Urinary bladder (tissue), 4 donors: ENCODE data around the gene ENHO. TPM values are rescaled to one million over a fixed set of nuclear protein-coding genes. Genes with fewer than 3 reads are reported as not detected.
"Not testable (repeated sequence)": the region's sequence is repeated elsewhere in the genome, so short reads cannot be mapped to it uniquely, and the experiment has no call there.

ENCODE experiments used
- DNase-seq: peaks from one replicate; pipeline ENCODE4 v3.0.0-alpha.2; 2015; ENCODE audit errors: extremely low spot score
- H3K27ac ChIP-seq: one replicate; pipeline ENCODE4 v1.5.1; 2013; ENCODE audit warnings: low read depth, mild to moderate bottlenecking, moderate library complexity
- H3K36me3 ChIP-seq: one replicate; pipeline ENCODE4 v1.6.1; 2013; ENCODE audit warnings: mild to moderate bottlenecking, moderate library complexity; ENCODE audit not compliant: insufficient read depth
- H3K4me1 ChIP-seq: one replicate; pipeline ENCODE4 v1.6.1; 2013; ENCODE audit warnings: mild to moderate bottlenecking, moderate library complexity; ENCODE audit not compliant: insufficient read depth
- H3K4me3 ChIP-seq: one replicate; pipeline ENCODE4 v1.5.1; 2013; ENCODE audit warnings: low read depth, low read length
- WGBS: extraction: QIAGEN DNeasy Blood & Tissue Kit; methylation state at CpG from one replicate; pipeline ENCODE4 v1.1.7; 2013; 5-methylcytosine and 5-hydroxymethylcytosine counted together
- polyA plus RNA-seq: library from polyadenylated mRNA; stranded (reverse); fragments of 200-250 nt; gene quantifications from one replicate; pipeline ENCODE4 v1.2.3, GENCODE V29; 2013
- small RNA-seq: library from RNA; depleted of rRNA; stranded (forward); fragments of <200 nt; gene quantifications from one replicate; pipeline ENCODE3, GENCODE V24; 2014
- total RNA-seq: library from RNA; depleted of rRNA; stranded (reverse); fragments of >200 nt; gene quantifications from one replicate; pipeline ENCODE4 v1.2.3, GENCODE V29; 2014
- donor health status: healthy with polysubstance abuse.
- donor health status: healthy.

ENHO gene
- total and polyA plus RNA-seq, 2 donors = 0.26 to 1.8 TPM

DNA sequence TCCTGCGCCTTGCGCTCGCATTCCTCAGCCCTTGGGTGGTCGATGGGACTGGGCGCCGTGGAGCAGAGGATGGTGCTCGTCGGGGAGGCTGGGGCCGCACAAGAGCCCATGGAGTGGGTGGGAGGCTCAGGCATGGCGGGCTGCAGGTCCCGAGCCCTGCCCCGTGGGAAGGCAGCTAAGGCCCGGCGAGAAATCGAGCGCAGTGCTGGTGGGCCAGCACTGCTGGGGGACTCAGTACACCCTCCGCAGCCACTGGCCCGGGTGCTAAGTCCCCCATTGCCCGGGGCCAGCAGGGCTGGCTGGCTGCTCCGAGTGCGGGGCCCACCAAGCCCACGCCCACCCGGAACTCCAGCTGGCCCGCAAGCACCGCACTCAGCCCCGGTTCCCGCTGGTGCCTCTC is 40.0 kb downstream of the ENHO start:
- H3K4me1 ChIP-seq, H3K27ac ChIP-seq, H3K4me3 ChIP-seq, DNase-seq, H3K36me3 ChIP-seq: not testable (repeated sequence)
- 94% methylated on average over 25 of the region's 27 CpGs for WGBS

DNA sequence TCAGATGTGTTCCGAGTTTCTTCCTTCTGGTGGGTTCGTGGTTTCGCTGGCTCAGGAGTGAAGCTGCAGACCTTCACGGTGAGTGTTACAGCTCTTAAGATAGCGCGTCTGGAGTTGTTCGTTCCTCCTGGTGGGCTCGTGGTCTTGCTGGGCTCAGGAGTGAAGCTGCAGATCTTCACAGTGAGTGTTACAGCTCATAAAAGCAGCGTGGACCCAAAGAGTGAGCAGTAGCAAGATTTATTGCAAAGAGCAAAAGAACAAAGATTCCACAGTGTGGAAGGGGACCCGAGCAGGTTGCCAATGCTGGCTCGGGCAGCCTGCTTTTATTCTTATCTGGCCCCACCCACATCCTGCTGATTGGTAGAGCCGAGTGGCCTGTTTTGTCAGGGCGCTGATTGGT is 41.2 kb downstream of the ENHO start:
- H3K4me3 ChIP-seq, H3K27ac ChIP-seq, DNase-seq, H3K4me1 ChIP-seq, H3K36me3 ChIP-seq: not testable (repeated sequence)
- WGBS = 63% methylated on average over 13 of the region's 13 CpGs

DNA sequence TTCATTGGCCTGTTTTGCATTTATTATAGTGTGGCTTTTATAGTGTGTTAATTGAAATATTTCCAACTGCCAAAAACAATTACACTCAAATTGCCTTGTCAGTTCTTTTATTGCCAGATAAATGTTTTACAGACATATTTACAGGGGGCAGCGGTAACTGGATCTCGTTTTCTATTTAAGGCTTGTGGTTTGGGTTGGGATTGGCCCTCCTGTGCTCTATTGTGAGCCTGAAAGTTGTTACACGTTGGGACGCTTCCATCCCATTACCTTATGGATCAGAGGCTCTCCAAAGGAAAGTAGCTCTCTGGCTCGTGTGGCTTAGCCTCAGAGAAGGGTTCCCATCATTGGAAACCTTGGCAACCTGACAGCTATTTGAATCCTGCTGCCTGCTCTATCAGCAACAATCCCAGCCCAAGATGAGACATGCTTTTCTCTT is 43.3 kb downstream of the ENHO start:
- DNase-seq = no peak
- Histone ChIP-seq H3K4me1 (no peaks in the 10 kb centered on the region), H3K4me3 (no peak overlapping the region), H3K27ac (no peak overlapping the region), H3K36me3 (no peaks in the 10 kb centered on the region)
- WGBS = 19% methylated on average over 5 of the region's 5 CpGs

DNA sequence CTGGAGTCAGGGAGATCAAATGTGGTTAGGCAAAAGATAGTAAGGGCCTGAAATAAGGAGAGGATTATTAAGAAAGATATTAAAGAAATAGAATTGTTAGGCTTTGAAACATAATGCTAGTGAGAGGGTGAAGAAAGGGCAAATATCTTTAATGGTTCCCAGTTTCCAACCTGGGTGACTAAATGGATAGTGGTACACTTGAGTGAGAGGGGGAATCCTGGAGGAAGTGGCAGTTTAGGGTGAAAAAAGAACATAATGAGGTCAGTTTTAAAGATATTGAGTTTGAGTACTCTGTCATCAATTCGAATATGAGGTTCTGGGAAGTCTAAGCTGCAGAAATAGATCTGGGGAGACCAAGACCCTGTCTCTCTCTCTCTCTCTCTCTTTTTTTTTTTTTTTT is 45.2 kb downstream of the ENHO start:
- no peak for DNase-seq
- H3K4me3 ChIP-seq = no peak overlapping the region
- WGBS = 72% methylated on average over 1 of the region's 1 CpG
- no peaks in the 10 kb centered on the region for H3K4me1 ChIP-seq
- H3K27ac ChIP-seq = no peak overlapping the region
- H3K36me3 ChIP-seq = no peaks in the 10 kb centered on the region

DNA sequence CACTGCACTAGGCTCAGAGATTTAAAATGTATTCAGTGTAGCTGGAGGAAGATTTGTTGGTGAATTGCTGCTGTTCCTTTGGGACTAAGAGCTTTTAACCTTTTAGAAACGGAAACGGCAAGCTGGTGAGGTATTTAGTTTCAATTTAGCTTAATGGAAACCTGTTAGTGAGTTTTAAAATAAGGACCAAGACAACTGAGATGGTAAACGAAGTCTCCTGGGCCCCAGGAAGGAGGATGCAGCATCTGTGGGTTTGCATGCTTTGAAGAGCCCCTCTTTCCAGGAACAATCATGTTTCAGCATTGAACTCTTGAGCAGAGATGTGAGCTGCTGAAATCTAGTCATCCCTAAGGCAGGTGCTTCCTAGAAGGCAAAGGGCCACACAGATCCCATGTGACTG is 47.7 kb downstream of the ENHO start:
- Histone ChIP-seq H3K4me1 (no peaks in the 10 kb centered on the region), H3K36me3 (no peaks in the 10 kb centered on the region), H3K4me3 (no peak overlapping the region), H3K27ac (no peak overlapping the region)
- WGBS = 38% methylated on average over 3 of the region's 3 CpGs
- no peak for DNase-seq

Small RNA genes within 50 kb of the gene (small RNA-seq; reads per million reads assigned to genes)
- not detected for gene RN7SKP24

Other genes starting within 250 kb of the ENHO start
- 5.8 TPM for gene KIF24, start 193.7 kb downstream of the ENHO start, total RNA-seq
- gene KIF24, start 193.7 kb downstream of the ENHO start, polyA plus RNA-seq = 0.32 TPM
- gene NUDT2, start 193.4 kb downstream of the ENHO start, total RNA-seq = 22.1 TPM
- 36.2 TPM for gene NUDT2, start 193.4 kb downstream of the ENHO start, polyA plus RNA-seq
- 2.4 TPM for gene MYORG, start 146.1 kb downstream of the ENHO start, total RNA-seq
- gene MYORG, start 146.1 kb downstream of the ENHO start, polyA plus RNA-seq = 9.8 TPM
- gene FAM219A, start 64.4 kb downstream of the ENHO start, total RNA-seq = 6.0 TPM
- gene FAM219A, start 64.4 kb downstream of the ENHO start, polyA plus RNA-seq = 20.8 TPM
- gene DNAI1, start 64.2 kb downstream of the ENHO start, total RNA-seq = not detected
- gene DNAI1, start 64.2 kb downstream of the ENHO start, polyA plus RNA-seq = 0.11 TPM
- gene CNTFR, start 66.7 kb upstream of the ENHO start, total RNA-seq = 5.6 TPM
- gene CNTFR, start 66.7 kb upstream of the ENHO start, polyA plus RNA-seq = 11.5 TPM
- 13.2 TPM for gene RPP25L, start 89.1 kb upstream of the ENHO start, total RNA-seq
- 33.7 TPM for gene RPP25L, start 89.1 kb upstream of the ENHO start, polyA plus RNA-seq
- 34.2 TPM for gene DCTN3, start 97.5 kb upstream of the ENHO start, total RNA-seq
- 117 TPM for gene DCTN3, start 97.5 kb upstream of the ENHO start, polyA plus RNA-seq
- gene ARID3C, start 106.1 kb upstream of the ENHO start, total RNA-seq = not detected
- gene ARID3C, start 106.1 kb upstream of the ENHO start, polyA plus RNA-seq = not detected
- 18.2 TPM for gene SIGMAR1, start 114.8 kb upstream of the ENHO start, total RNA-seq
- 103 TPM for gene SIGMAR1, start 114.8 kb upstream of the ENHO start, polyA plus RNA-seq
- 25.4 TPM for gene GALT, start 123.7 kb upstream of the ENHO start, total RNA-seq
- 31.8 TPM for gene GALT, start 123.7 kb upstream of the ENHO start, polyA plus RNA-seq
- 43.9 TPM for gene IL11RA, start 129.2 kb upstream of the ENHO start, total RNA-seq
- 39.5 TPM for gene IL11RA, start 129.2 kb upstream of the ENHO start, polyA plus RNA-seq
- not detected for gene CCL27, start 139.7 kb upstream of the ENHO start, total RNA-seq
- gene CCL27, start 139.7 kb upstream of the ENHO start, polyA plus RNA-seq = 0.32 TPM
- gene CCL19, start 168.3 kb upstream of the ENHO start, total RNA-seq = 2.1 TPM
- gene CCL19, start 168.3 kb upstream of the ENHO start, polyA plus RNA-seq = 4.0 TPM
- gene CCL21, start 187.1 kb upstream of the ENHO start, total RNA-seq = 35.7 TPM
- gene CCL21, start 187.1 kb upstream of the ENHO start, polyA plus RNA-seq = 60.4 TPM